ENCODE results near the gene DNASE1L1. TPM values are rescaled to one million over a fixed set of nuclear protein-coding genes. Genes with fewer than 3 reads are reported as not detected.

Gene DNASE1L1
- total and polyA plus RNA-seq, 2 of the 13 experiments (the other 11 are each of a cell fraction or from before 2014, with no cell fraction given) = 4.7 to 12.3 TPM

DNA sequence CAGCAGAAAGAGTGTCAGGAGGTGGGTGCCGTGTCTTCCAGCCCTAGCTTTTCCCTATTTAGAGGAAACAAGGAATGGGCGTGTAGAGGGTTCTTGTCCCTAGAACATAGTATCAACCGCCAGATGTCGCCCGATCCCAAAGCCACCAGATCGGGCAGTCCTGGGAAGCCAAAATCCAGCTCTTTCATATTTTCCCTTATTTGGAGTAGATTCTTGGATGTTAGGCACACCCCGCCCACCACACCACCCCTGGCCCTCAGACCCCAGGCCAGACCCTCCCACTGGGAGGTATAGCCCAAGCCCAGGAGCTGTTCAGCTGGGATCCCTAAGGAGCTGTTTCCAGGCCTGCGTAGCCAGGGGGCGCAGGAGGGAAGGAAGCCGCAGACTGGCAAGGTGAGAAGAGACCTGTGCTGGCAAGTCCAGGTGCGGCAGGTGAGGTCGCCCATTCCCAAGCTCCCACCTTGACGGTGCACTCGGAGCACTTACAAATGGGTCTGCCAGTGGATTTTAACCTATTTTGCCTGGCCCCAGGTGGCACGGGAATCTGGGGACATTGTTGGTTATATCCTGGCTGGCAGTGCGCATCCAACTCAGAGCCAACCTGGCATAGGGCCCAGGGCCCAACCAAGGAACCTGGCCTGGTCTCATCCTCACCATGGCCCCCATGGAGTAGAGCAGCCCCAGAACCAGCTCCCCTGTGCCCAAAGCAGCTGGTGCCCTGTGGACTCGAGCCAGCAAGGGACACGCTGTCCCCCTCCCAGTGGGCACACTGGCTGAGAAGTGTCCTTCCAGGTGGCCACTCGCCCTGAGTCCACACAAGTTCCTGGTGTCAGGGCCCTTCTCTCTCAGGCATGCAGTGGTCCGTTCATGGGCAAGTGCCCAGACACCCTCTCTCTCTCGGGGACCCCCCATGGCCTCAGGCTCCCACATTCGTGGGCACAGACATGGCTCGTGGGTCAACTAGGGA is 35.4 kb downstream of the DNASE1L1 start (continued):
- TF ChIP-seq, protein P1, sequence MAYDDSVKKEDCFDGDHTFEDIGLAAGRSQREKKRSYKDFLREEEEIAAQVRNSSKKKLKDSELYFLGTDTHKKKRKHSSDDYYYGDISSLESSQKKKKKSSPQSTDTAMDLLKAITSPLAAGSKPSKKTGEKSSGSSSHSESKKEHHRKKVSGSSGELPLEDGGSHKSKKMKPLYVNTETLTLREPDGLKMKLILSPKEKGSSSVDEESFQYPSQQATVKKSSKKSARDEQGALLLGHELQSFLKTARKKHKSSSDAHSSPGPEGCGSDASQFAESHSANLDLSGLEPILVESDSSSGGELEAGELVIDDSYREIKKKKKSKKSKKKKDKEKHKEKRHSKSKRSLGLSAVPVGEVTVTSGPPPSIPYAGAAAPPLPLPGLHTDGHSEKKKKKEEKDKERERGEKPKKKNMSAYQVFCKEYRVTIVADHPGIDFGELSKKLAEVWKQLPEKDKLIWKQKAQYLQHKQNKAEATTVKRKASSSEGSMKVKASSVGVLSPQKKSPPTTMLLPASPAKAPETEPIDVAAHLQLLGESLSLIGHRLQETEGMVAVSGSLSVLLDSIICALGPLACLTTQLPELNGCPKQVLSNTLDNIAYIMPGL (CRISPR knock-in tag; IDR thresholded peaks at IDR 0.05; ENCODE audit: borderline replicate concordance in 1 of 2, low read depth in 1 of 2) = peak; percentile 44 to 65; a peak in 3 of 4 replicates
- TF ChIP-seq ZFX (CRISPR knock-in tag; IDR thresholded peaks at IDR 0.05; ENCODE audit: low read depth) (peak; percentile 34), CREB1 (IDR thresholded peaks at IDR 0.05) (no peak), CREB1 (CRISPR knock-in tag; IDR thresholded peaks at IDR 0.05) (no peak), MXI1 (IDR thresholded peaks at IDR 0.05; ENCODE audit: borderline replicate concordance, low read depth, low read length) (no peak), HMG20A (CRISPR knock-in tag; IDR thresholded peaks at IDR 0.05; ENCODE audit: borderline replicate concordance) (no peak), ELF3 (CRISPR knock-in tag; IDR thresholded peaks at IDR 0.05) (no peak), RFX3 (CRISPR knock-in tag; IDR thresholded peaks at IDR 0.05) (no peak), RBAK (CRISPR knock-in tag; IDR thresholded peaks at IDR 0.05) (no peak), ZNF839 (CRISPR knock-in tag; IDR thresholded peaks at IDR 0.05; ENCODE audit: borderline replicate concordance) (no peak), ATRX (CRISPR knock-in tag; IDR thresholded peaks at IDR 0.05; ENCODE audit: borderline replicate concordance) (no peak), ZNF235 (CRISPR knock-in tag; IDR thresholded peaks at IDR 0.05; ENCODE audit: borderline replicate concordance) (no peak), ZMYM2 (CRISPR knock-in tag; IDR thresholded peaks at IDR 0.05) (no peak), SRF (IDR thresholded peaks at IDR 0.05; ENCODE audit: low read depth, low read length) (peak; percentile 67; the same call in 1 of the 2 replicates), TGIF2 (CRISPR knock-in tag; IDR thresholded peaks at IDR 0.05) (no peak), ZKSCAN8 (CRISPR knock-in tag; IDR thresholded peaks at IDR 0.05; ENCODE audit: borderline replicate concordance) (no peak), ZNF570 (CRISPR knock-in tag; IDR thresholded peaks at IDR 0.05; ENCODE audit: borderline replicate concordance) (no peak), NR2C2 (CRISPR knock-in tag; IDR thresholded peaks at IDR 0.05; ENCODE audit: borderline replicate concordance) (no peak), NBN (conservative IDR thresholded peaks at IDR 0.05) (no peak), YEATS4 (CRISPR knock-in tag; IDR thresholded peaks at IDR 0.05; ENCODE audit: borderline replicate concordance) (no peak), TEAD2 (CRISPR knock-in tag; IDR thresholded peaks at IDR 0.05) (no peak), DNMT3B (CRISPR knock-in tag; conservative IDR thresholded peaks at IDR 0.05) (no peak), ZNF670 (CRISPR knock-in tag; IDR thresholded peaks at IDR 0.05; ENCODE audit: borderline replicate concordance) (no peak), KDM2A (CRISPR knock-in tag; IDR thresholded peaks at IDR 0.05; ENCODE audit: borderline replicate concordance, low read depth) (no peak), NPAS2 (CRISPR knock-in tag; IDR thresholded peaks at IDR 0.05; ENCODE audit: borderline replicate concordance) (no peak)
- TF ChIP-seq, protein P2, sequence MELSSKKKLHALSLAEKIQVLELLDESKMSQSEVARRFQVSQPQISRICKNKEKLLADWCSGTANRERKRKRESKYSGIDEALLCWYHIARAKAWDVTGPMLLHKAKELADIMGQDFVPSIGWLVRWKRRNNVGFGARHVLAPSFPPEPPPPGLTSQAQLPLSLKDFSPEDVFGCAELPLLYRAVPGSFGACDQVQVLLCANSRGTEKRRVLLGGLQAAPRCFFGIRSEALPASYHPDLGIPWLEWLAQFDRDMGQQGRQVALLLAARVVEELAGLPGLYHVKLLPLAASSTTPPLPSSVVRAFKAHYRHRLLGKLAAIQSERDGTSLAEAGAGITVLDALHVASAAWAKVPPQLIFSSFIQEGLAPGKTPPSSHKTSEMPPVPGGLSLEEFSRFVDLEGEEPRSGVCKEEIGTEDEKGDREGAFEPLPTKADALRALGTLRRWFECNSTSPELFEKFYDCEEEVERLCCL (CRISPR knock-in tag; IDR thresholded peaks at IDR 0.05; ENCODE audit: borderline replicate concordance) = no peak
- TF ChIP-seq, protein P3, sequence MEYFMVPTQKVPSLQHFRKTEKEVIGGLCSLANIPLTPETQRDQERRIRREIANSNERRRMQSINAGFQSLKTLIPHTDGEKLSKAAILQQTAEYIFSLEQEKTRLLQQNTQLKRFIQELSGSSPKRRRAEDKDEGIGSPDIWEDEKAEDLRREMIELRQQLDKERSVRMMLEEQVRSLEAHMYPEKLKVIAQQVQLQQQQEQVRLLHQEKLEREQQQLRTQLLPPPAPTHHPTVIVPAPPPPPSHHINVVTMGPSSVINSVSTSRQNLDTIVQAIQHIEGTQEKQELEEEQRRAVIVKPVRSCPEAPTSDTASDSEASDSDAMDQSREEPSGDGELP (IDR thresholded peaks at IDR 0.05; ENCODE audit: borderline replicate concordance, low read depth) = peak; percentile 24; the same call in 1 of the 2 replicates

All from HepG2 (cell line).